SIG-M5 (cell line): ENCODE data around the gene PRKAB2.
"Not testable (repeated sequence)": the region's sequence is repeated elsewhere in the genome, so short reads cannot be mapped to it uniquely, and the experiment has no call there.

Source experiments
- DNase-seq: peaks from one replicate; lab custom pipeline; 2025; lab: John Stamatoyannopoulos, UW

PRKAB2 gene

GRCh38 chr1:147172168-147173016 is at the start of gene PRKAB2:
Gene PRKAB2, minus strand, starts transcription at chr1:147172470. Its CDS starts 326 bp downstream, at chr1:147172144.
- DNase-seq, result peak; percentile 82

- DNase-seq, result no peak
These were observed 46.3 kb upstream of the PRKAB2 start for GRCh38 chr1:147218606-147219005.

GRCh38 chr1:147217141-147217540 is 44.9 kb upstream of the PRKAB2 start:
- DNase-seq, result no peak

GRCh38 chr1:147216124-147216523 is 43.9 kb upstream of the PRKAB2 start:
- no peak for DNase-seq

- no peak for DNase-seq
These were observed 43.3 kb upstream of the PRKAB2 start for GRCh38 chr1:147215540-147215916.

- no peak for DNase-seq
These were observed 42.7 kb upstream of the PRKAB2 start for GRCh38 chr1:147214842-147215539.

GRCh38 chr1:147214325-147214724 is 42.1 kb upstream of the PRKAB2 start:
- no peak for DNase-seq

GRCh38 chr1:147213271-147213670 is 41.0 kb upstream of the PRKAB2 start:
- no peak for DNase-seq

GRCh38 chr1:147211577-147211976 is 39.3 kb upstream of the PRKAB2 start:
- DNase-seq, result no peak

- DNase-seq, result no peak
These were observed 38.7 kb upstream of the PRKAB2 start for GRCh38 chr1:147210987-147211386.

- no peak for DNase-seq
These were observed 37.9 kb upstream of the PRKAB2 start for GRCh38 chr1:147209825-147210821.

GRCh38 chr1:147208619-147209018 is 36.3 kb upstream of the PRKAB2 start:
- no peak for DNase-seq

- no peak for DNase-seq
These were observed 34.9 kb upstream of the PRKAB2 start for GRCh38 chr1:147207192-147207591.

- peak; percentile 24 for DNase-seq
These were observed 31.8 kb upstream of the PRKAB2 start for GRCh38 chr1:147204080-147204479.

GRCh38 chr1:147202576-147202975 is 30.3 kb upstream of the PRKAB2 start:
- DNase-seq, result no peak

- no peak for DNase-seq
These were observed 29.5 kb upstream of the PRKAB2 start for GRCh38 chr1:147201786-147202185.

- no peak for DNase-seq
These were observed 29.0 kb upstream of the PRKAB2 start for GRCh38 chr1:147201276-147201675.

GRCh38 chr1:147197324-147197723 is 25.1 kb upstream of the PRKAB2 start:
- not testable (repeated sequence) for DNase-seq

GRCh38 chr1:147189514-147189913 is 17.2 kb upstream of the PRKAB2 start:
- DNase-seq, result no peak

- DNase-seq, result no peak
These were observed 13.2 kb upstream of the PRKAB2 start for GRCh38 chr1:147185432-147185831.

- no peak for DNase-seq
These were observed 5.5 kb upstream of the PRKAB2 start for GRCh38 chr1:147177611-147178380.
